ENCODE data around the gene RPL35A.
"Not testable (repeated sequence)": the region's sequence is repeated elsewhere in the genome, so short reads cannot be mapped to it uniquely, and the experiment has no call there.

RPL35A gene

GRCh38 chr3:197959891-197960693, 10.1 kb downstream of the RPL35A start, which contains the start of gene LMLN:
TSS of gene LMLN (plus strand) at chr3:197960217. CDS start at chr3:197960246, 29 bp downstream.
- H3K36me3 ChIP-seq (ENCODE audit: control insufficient read depth, insufficient read depth, low read length) = peaks cover 2% of the 10 kb centered on the region
- peaks cover 4% of the 10 kb centered on the region for H3K4me1 ChIP-seq (ENCODE audit: control insufficient read depth, low read depth, low read length)
- H4K5ac ChIP-seq (ENCODE audit: low read length) = no peak within 1 kb of the TSS
- H3K4ac ChIP-seq (ENCODE audit: low read depth, low read length) = no peak within 1 kb of the TSS
- H2BK15ac ChIP-seq (replicated peaks; ENCODE audit: low read depth) = no peak within 1 kb of the TSS
- H3K79me2 ChIP-seq (ENCODE audit: control insufficient read depth, insufficient read depth, low read length) = no peaks in the 10 kb centered on the region
- H3K79me1 ChIP-seq (ENCODE audit: low read length) = no peaks in the 10 kb centered on the region
- no peak within 1 kb of the TSS for H3K18ac ChIP-seq (ENCODE audit: low read length)
- H3K56ac ChIP-seq (ENCODE audit: low read length) = peak within 1 kb of the TSS; percentile 79
- H3K27ac ChIP-seq (ENCODE audit: low read depth, low read length) = no peak within 1 kb of the TSS
- no peak within 1 kb of the TSS for H2BK5ac ChIP-seq (ENCODE audit: low read length)
- peak within 1 kb of the TSS; percentile 86 for H3K4me2 ChIP-seq (ENCODE audit: low read length)
- no peak within 1 kb of the TSS for H4K8ac ChIP-seq (ENCODE audit: low read depth, low read length)
- no CpG with 5 or more reads among the region's 62 CpGs for WGBS (ENCODE audit: extremely low coverage, insufficient coverage, low lambda C conversion rate)
- H2AK5ac ChIP-seq (ENCODE audit: low read length) = no peak within 1 kb of the TSS
- no peak within 1 kb of the TSS for H2BK120ac ChIP-seq (ENCODE audit: low read depth, low read length)
- DNase-seq = peak; percentile 95
- peak within 1 kb of the TSS; percentile 20 for H3K4me3 ChIP-seq (ENCODE audit: low read length)
- no peaks in the 10 kb centered on the region for H3K27me3 ChIP-seq (ENCODE audit: insufficient read depth, low read length, poor library complexity)
- no peak within 1 kb of the TSS for H3K23ac ChIP-seq (ENCODE audit: low read length)
- peak within 1 kb of the TSS; percentile 75 for H3K9ac ChIP-seq (ENCODE audit: low read length)

DNA sequence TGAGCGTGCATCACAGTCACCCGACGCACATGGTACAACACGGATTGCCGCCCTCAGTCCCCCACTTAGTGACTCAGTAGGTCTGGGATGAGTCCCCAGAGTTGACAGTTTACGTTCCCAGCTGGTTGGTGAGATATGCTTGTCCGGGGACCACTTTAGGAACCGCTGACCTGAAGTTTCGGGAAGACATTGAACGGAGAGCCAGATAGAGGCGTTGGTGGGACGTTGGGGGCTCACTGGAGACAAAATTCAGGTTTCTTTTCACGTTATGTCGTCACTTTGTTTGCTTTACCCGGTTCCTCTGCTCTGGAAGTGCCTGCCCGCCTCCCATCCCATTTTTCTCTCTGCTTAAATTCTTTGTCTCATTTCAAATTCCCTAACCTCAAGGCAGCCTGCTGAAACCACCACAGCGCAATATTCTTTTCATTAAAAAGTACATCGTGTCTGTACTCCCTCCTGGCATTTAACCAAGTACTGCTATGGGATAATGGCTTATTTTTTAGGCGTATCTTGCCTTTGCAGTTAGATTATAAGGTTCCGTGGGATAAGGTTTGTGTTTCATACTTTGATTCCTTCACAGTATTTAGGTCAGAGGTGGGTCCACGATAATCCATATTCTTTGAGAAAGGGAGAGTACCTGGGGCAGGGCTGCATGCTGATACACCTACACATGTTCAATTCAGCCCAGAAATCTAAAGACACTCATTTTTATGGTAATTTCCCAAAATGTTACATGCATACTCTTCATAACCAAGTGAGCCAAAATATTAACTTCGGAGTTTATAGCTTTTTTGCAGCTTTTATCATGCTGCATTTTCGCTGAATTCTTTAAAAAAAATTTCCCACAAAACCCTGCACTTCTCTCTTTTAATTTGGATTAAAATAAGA, 10.9 kb downstream of the RPL35A start:
- H4K5ac ChIP-seq (ENCODE audit: low read length) = no peak overlapping the region
- H3K4me2 ChIP-seq (ENCODE audit: low read length) = peak overlapping the region; percentile 86
- DNase-seq = no peak
- no peak overlapping the region for H3K4ac ChIP-seq (ENCODE audit: low read depth, low read length)
- H2AK5ac ChIP-seq (ENCODE audit: low read length) = no peak overlapping the region
- H2BK15ac ChIP-seq (replicated peaks; ENCODE audit: low read depth) = no peak overlapping the region
- peak overlapping the region; percentile 75 for H3K9ac ChIP-seq (ENCODE audit: low read length)
- H4K8ac ChIP-seq (ENCODE audit: low read depth, low read length) = no peak overlapping the region
- H3K56ac ChIP-seq (ENCODE audit: low read length) = peak overlapping the region; percentile 79
- H3K27me3 ChIP-seq (ENCODE audit: insufficient read depth, low read length, poor library complexity) = no peaks in the 10 kb centered on the region
- peaks cover 4% of the 10 kb centered on the region for H3K4me1 ChIP-seq (ENCODE audit: control insufficient read depth, low read depth, low read length)
- no peak overlapping the region for H2BK5ac ChIP-seq (ENCODE audit: low read length)
- no peak overlapping the region for H2BK120ac ChIP-seq (ENCODE audit: low read depth, low read length)
- no peaks in the 10 kb centered on the region for H3K79me2 ChIP-seq (ENCODE audit: control insufficient read depth, insufficient read depth, low read length)
- WGBS (ENCODE audit: extremely low coverage, insufficient coverage, low lambda C conversion rate) = no CpG with 5 or more reads among the region's 23 CpGs
- H3K79me1 ChIP-seq (ENCODE audit: low read length) = no peaks in the 10 kb centered on the region
- no peak overlapping the region for H3K27ac ChIP-seq (ENCODE audit: low read depth, low read length)
- H3K18ac ChIP-seq (ENCODE audit: low read length) = no peak overlapping the region
- H3K4me3 ChIP-seq (ENCODE audit: low read length) = peak overlapping the region; percentile 20
- no peaks in the 10 kb centered on the region for H3K36me3 ChIP-seq (ENCODE audit: control insufficient read depth, insufficient read depth, low read length)
- H3K23ac ChIP-seq (ENCODE audit: low read length) = no peak overlapping the region

DNA sequence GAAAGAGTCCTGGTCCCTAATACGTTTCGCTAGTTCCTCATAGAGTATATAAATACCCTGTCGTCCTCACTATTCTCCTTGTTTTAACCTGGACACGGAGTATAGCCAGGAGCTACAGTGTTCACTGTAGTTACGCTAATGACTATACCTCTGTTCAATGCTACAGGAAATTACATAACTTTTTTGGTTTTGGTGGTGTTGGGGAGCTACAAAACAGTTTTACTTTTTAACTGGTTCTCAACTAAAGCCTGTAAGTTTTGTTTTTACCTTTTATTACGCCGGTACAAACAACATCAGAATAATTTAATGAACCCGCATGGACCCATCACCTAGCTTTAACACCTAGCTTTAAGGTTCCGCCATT, 11.6 kb downstream of the RPL35A start:
- H3K56ac ChIP-seq (ENCODE audit: low read length) = no peak overlapping the region
- no peaks in the 10 kb centered on the region for H3K36me3 ChIP-seq (ENCODE audit: control insufficient read depth, insufficient read depth, low read length)
- no peak overlapping the region for H4K5ac ChIP-seq (ENCODE audit: low read length)
- no peak overlapping the region for H2BK15ac ChIP-seq (replicated peaks; ENCODE audit: low read depth)
- H2BK5ac ChIP-seq (ENCODE audit: low read length) = no peak overlapping the region
- no peak overlapping the region for H3K4me3 ChIP-seq (ENCODE audit: low read length)
- H3K4me2 ChIP-seq (ENCODE audit: low read length) = no peak overlapping the region
- WGBS (ENCODE audit: extremely low coverage, insufficient coverage, low lambda C conversion rate) = no CpG with 5 or more reads among the region's 9 CpGs
- H3K27me3 ChIP-seq (ENCODE audit: insufficient read depth, low read length, poor library complexity) = no peaks in the 10 kb centered on the region
- no peaks in the 10 kb centered on the region for H3K79me1 ChIP-seq (ENCODE audit: low read length)
- no peak overlapping the region for H3K4ac ChIP-seq (ENCODE audit: low read depth, low read length)
- peaks cover 4% of the 10 kb centered on the region for H3K4me1 ChIP-seq (ENCODE audit: control insufficient read depth, low read depth, low read length)
- no peak overlapping the region for H2AK5ac ChIP-seq (ENCODE audit: low read length)
- no peak overlapping the region for H3K18ac ChIP-seq (ENCODE audit: low read length)
- H3K23ac ChIP-seq (ENCODE audit: low read length) = no peak overlapping the region
- H3K79me2 ChIP-seq (ENCODE audit: control insufficient read depth, insufficient read depth, low read length) = no peaks in the 10 kb centered on the region
- H3K27ac ChIP-seq (ENCODE audit: low read depth, low read length) = no peak overlapping the region
- DNase-seq = no peak
- no peak overlapping the region for H3K9ac ChIP-seq (ENCODE audit: low read length)
- H4K8ac ChIP-seq (ENCODE audit: low read depth, low read length) = no peak overlapping the region
- no peak overlapping the region for H2BK120ac ChIP-seq (ENCODE audit: low read depth, low read length)

GRCh38 chr3:197963019-197963637, 13.1 kb downstream of the RPL35A start:
- DNase-seq = no peak
- Histone ChIP-seq H2AK5ac (ENCODE audit: low read length) (no peak overlapping the region), H3K9ac (ENCODE audit: low read length) (no peak overlapping the region), H3K36me3 (ENCODE audit: control insufficient read depth, insufficient read depth, low read length) (no peaks in the 10 kb centered on the region), H4K5ac (ENCODE audit: low read length) (no peak overlapping the region), H3K56ac (ENCODE audit: low read length) (no peak overlapping the region), H2BK120ac (ENCODE audit: low read depth, low read length) (no peak overlapping the region), H2BK5ac (ENCODE audit: low read length) (no peak overlapping the region), H3K79me1 (ENCODE audit: low read length) (no peaks in the 10 kb centered on the region), H3K27me3 (ENCODE audit: insufficient read depth, low read length, poor library complexity) (no peaks in the 10 kb centered on the region), H3K27ac (ENCODE audit: low read depth, low read length) (no peak overlapping the region), H3K4me2 (ENCODE audit: low read length) (no peak overlapping the region), H3K4me3 (ENCODE audit: low read length) (no peak overlapping the region), H3K4ac (ENCODE audit: low read depth, low read length) (no peak overlapping the region), H2BK15ac (replicated peaks; ENCODE audit: low read depth) (no peak overlapping the region), H4K8ac (ENCODE audit: low read depth, low read length) (no peak overlapping the region), H3K23ac (ENCODE audit: low read length) (no peak overlapping the region), H3K4me1 (ENCODE audit: control insufficient read depth, low read depth, low read length) (peaks cover 4% of the 10 kb centered on the region), H3K79me2 (ENCODE audit: control insufficient read depth, insufficient read depth, low read length) (no peaks in the 10 kb centered on the region), H3K18ac (ENCODE audit: low read length) (no peak overlapping the region)
- WGBS (ENCODE audit: extremely low coverage, insufficient coverage, low lambda C conversion rate) = no CpG with 5 or more reads among the region's 5 CpGs

GRCh38 chr3:197967337-197967989, 17.5 kb downstream of the RPL35A start:
- not testable (repeated sequence) for H2BK5ac ChIP-seq (ENCODE audit: low read length); H3K4me1 ChIP-seq (ENCODE audit: control insufficient read depth, low read depth, low read length); H3K36me3 ChIP-seq (ENCODE audit: control insufficient read depth, insufficient read depth, low read length); H3K23ac ChIP-seq (ENCODE audit: low read length); H2BK15ac ChIP-seq (replicated peaks; ENCODE audit: low read depth); H3K79me1 ChIP-seq (ENCODE audit: low read length); H3K27me3 ChIP-seq (ENCODE audit: insufficient read depth, low read length, poor library complexity); H3K27ac ChIP-seq (ENCODE audit: low read depth, low read length); H3K79me2 ChIP-seq (ENCODE audit: control insufficient read depth, insufficient read depth, low read length); H2BK120ac ChIP-seq (ENCODE audit: low read depth, low read length); H3K4ac ChIP-seq (ENCODE audit: low read depth, low read length); H3K56ac ChIP-seq (ENCODE audit: low read length); DNase-seq; H4K8ac ChIP-seq (ENCODE audit: low read depth, low read length); H3K18ac ChIP-seq (ENCODE audit: low read length); H3K4me3 ChIP-seq (ENCODE audit: low read length); H3K9ac ChIP-seq (ENCODE audit: low read length); H4K5ac ChIP-seq (ENCODE audit: low read length); H3K4me2 ChIP-seq (ENCODE audit: low read length); H2AK5ac ChIP-seq (ENCODE audit: low read length)
- WGBS (ENCODE audit: extremely low coverage, insufficient coverage, low lambda C conversion rate) = no CpG with 5 or more reads among the region's 8 CpGs

Measured in mesendoderm (in vitro differentiated cells).